Measurements from ENCODE around the gene HSF2BP.
"Not testable (repeated sequence)": the region's sequence is repeated elsewhere in the genome, so short reads cannot be mapped to it uniquely, and the experiment has no call there.

The HSF2BP gene

GRCh38 chr21:43597052-43597451, 62.2 kb downstream of the HSF2BP start:
- no peak for DNase-seq (ENCODE audit: low read depth)
- no peak overlapping the region for H3K4me3 ChIP-seq (ENCODE audit: low read depth, low read length)
- no peak for TF ChIP-seq CTCF (IDR thresholded peaks at IDR 0.05; ENCODE audit: low read depth, low read length, missing control alignments)

- no peak for DNase-seq (ENCODE audit: low read depth)
- TF ChIP-seq CTCF (IDR thresholded peaks at IDR 0.05; ENCODE audit: low read depth, low read length, missing control alignments): no peak
- no peak overlapping the region for H3K4me3 ChIP-seq (ENCODE audit: low read depth, low read length)
Observed at GRCh38 chr21:43596616-43597015, 62.7 kb downstream of the HSF2BP start.

GRCh38 chr21:43595769-43596168, 63.5 kb downstream of the HSF2BP start:
- not testable (repeated sequence) for DNase-seq (ENCODE audit: low read depth); H3K4me3 ChIP-seq (ENCODE audit: low read depth, low read length)

GRCh38 chr21:43593078-43593477, 66.2 kb downstream of the HSF2BP start:
- no peak for TF ChIP-seq CTCF (IDR thresholded peaks at IDR 0.05; ENCODE audit: low read depth, low read length, missing control alignments)
- H3K4me3 ChIP-seq (ENCODE audit: low read depth, low read length): no peak overlapping the region
- no peak for DNase-seq (ENCODE audit: low read depth)

GRCh38 chr21:43591571-43591970, 67.7 kb downstream of the HSF2BP start:
- TF ChIP-seq CTCF (IDR thresholded peaks at IDR 0.05; ENCODE audit: low read depth, low read length, missing control alignments): no peak

GRCh38 chr21:43590194-43590593, 69.1 kb downstream of the HSF2BP start:
- no peak for DNase-seq (ENCODE audit: low read depth)
- no peak for TF ChIP-seq CTCF (IDR thresholded peaks at IDR 0.05; ENCODE audit: low read depth, low read length, missing control alignments)
- no peak overlapping the region for H3K4me3 ChIP-seq (ENCODE audit: low read depth, low read length)

More at GRCh38 chr21:43591571-43591970, 67.7 kb downstream of the HSF2BP start:
- no peak overlapping the region for H3K4me3 ChIP-seq (ENCODE audit: low read depth, low read length)
- DNase-seq (ENCODE audit: low read depth): no peak

- no peak for DNase-seq (ENCODE audit: low read depth)
- no peak overlapping the region for H3K4me3 ChIP-seq (ENCODE audit: low read depth, low read length)
- no peak for TF ChIP-seq CTCF (IDR thresholded peaks at IDR 0.05; ENCODE audit: low read depth, low read length, missing control alignments)
Observed at GRCh38 chr21:43588957-43589356, 70.3 kb downstream of the HSF2BP start.
